ENCODE data around the gene FOXQ1.
"Not testable (repeated sequence)": the region's sequence is repeated elsewhere in the genome, so short reads cannot be mapped to it uniquely, and the experiment has no call there.

The FOXQ1 gene

DNA sequence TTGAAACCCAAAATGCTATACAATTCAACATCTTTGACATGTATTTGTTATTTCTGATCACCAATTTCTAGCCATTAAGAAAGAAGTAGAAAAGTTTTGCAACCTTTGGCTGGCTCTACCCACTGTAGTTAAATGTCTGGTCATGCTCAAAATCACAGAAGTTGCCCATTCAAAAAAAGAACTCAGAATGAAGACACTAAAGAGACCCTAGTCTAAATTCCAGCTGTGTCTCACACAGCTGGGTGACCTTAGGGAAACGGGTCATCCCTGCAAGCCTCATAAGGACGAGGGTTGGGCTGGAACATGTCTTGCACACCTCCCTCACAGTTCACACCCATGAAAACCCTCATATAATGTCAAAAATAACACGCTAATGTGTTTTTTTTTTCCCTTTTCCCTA lies 10.3 kb downstream of the FOXQ1 start:
- DNase-seq (ENCODE audit: low read depth) = no peak

DNA sequence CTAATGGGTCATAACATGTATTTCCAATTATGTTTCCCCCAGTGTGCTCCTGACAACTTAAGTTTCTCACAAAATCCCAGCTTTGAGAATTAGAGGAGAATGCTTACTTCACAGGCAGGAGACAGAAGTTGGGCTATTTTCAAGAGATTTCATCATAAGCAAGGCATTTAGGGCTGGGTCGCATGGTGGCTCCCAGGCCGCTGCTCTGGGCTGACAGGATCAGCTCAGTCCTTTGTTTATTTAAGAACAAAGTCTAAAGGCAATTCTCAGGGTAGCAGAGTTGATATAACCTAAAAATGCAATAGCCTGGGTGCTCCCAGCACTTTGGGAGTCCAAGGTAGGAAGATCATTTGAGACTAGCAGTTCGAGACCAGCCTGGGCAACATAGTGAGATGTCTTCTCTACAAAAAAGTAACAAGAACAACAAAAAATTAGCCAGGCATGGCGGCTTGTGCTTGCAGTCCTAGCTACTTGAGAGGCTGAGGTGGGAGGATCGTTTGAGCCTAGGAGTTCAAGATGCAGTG lies 10.9 kb downstream of the FOXQ1 start:
- DNase-seq (ENCODE audit: low read depth) = no peak

GRCh38 chr6:1324936-1325335 lies 13.0 kb downstream of the FOXQ1 start:
- no peak for DNase-seq (ENCODE audit: low read depth)

- no peak for DNase-seq (ENCODE audit: low read depth)
These were observed 13.8 kb downstream of the FOXQ1 start for GRCh38 chr6:1325461-1326309.

GRCh38 chr6:1326535-1327121 lies 14.7 kb downstream of the FOXQ1 start:
- DNase-seq (ENCODE audit: low read depth) = no peak

- no peak for DNase-seq (ENCODE audit: low read depth)
These were observed 15.7 kb downstream of the FOXQ1 start for GRCh38 chr6:1327630-1328029.

GRCh38 chr6:1328129-1328800 lies 16.4 kb downstream of the FOXQ1 start:
- no peak for DNase-seq (ENCODE audit: low read depth)

DNA sequence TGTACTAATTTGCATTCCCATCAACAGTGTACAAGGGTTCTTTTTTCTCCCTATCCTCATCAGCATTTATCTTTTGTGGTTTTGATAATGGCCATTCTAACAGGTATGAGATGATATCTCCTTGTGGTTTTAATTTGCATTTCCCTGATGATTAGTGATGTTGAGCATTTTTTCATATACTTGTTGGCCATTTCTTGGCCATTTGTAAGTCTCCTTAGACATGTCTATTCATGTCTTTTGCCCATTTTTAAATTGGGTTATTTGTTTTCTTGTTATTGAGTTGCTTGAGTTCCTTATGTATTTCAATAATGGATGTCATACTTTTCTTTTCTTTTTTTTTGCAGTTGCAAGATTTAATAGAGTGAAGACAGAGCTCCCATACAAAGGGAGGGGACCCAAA lies 17.8 kb downstream of the FOXQ1 start:
- no peak for DNase-seq (ENCODE audit: low read depth)

DNA sequence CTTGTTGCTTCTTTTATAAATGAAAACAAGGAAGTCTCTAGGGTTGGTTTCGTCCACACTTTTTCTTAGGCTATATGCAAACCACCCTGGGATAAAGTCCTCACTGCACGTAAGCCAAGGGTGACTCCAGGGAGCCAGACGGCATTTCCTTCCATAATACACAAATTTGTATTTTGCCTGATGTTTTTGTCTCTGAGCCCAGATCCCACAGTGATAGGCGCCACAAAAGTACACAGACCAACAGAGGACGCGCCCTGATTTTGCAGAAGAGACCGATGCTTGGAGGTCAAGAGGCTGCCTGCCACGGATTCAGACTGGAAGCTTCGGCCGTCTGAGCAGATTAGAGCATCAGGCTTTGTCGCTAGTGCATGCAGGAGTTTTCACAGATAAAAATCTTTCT lies 22.8 kb downstream of the FOXQ1 start:
- DNase-seq (ENCODE audit: low read depth) = no peak

DNA sequence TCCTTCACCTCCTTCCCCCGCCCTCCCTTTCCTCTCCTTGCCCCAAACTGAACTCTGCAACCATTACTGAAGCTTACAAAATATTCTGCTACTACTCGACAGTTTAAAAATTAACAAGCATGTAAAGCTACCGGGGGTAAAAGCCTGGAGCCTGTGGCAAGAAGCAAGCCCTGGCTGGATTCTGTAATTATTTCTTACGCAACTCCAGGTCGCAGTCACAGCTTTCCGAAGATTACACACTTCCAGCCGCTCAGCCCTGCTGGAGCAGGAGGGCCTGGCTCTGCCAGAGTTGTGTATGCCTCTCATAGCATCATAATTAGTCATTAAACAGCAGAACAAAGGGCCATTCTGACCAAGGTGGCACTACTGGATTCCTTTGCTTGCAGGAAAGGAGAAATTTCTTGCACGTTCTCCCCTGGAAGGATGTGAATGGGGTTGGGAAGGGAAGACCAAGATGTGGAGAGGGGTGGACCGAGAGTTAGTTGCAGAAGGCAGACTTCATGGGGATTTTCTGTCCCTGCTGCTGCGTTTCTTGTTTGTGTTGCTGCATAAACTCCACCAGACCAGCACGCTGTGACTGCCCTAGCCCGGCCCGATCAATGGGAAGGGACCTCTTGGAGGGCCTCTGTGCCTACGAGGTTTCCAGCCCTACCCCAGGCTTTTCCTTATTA lies 23.6 kb downstream of the FOXQ1 start:
- DNase-seq (ENCODE audit: low read depth) = no peak

- DNase-seq (ENCODE audit: low read depth) = no peak
These were observed 24.4 kb downstream of the FOXQ1 start for GRCh38 chr6:1336246-1336843.

DNA sequence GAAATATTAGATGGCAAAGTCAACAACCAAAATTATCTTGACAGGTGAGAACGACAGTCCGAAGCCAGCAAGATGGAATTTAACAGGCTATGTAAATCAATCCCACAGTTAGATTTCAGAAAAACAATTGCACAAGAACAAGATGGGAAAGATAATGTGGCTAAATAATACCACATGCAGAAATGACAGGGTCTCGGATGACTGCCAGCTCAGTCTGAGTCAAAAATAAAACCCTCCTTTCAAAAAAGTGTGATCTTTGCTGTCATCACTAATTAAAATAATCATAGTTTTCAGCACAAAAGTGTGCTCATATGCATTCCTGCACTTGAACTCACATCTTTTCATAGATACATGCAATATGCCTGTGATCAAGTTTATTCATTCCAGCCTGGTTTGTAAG lies 25.9 kb downstream of the FOXQ1 start:
- no peak for DNase-seq (ENCODE audit: low read depth)

- no peak for DNase-seq (ENCODE audit: low read depth)
These were observed 34.2 kb downstream of the FOXQ1 start for GRCh38 chr6:1346101-1346500.

DNA sequence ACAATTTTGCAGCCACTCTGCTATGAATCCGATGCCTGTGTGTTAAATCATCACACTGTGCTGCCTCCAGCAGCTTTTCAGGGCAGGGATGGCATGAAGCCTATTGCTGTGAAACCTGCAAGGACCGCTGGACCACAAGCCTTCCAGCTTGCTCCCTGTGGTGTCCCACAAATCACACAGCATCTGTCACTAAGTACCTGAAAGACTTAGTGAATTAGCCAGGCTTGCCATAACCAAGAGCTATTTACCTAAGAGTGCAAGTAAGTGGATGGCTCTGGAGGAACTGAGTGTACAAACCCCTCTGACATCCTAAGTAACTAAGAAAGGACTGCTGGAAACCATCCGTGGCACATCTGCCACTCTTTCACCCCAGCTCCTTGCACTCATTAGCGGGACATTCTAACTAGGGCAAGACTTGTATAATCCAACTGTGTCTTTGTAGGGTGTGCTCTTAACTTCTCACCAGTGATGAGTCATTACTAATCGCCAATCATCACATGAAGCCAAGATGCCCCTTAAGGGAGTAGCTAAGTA lies 34.7 kb downstream of the FOXQ1 start:
- DNase-seq (ENCODE audit: low read depth) = no peak

GRCh38 chr6:1347161-1347560 lies 35.3 kb downstream of the FOXQ1 start:
- no peak for DNase-seq (ENCODE audit: low read depth)

- DNase-seq (ENCODE audit: low read depth) = no peak
These were observed 36.8 kb downstream of the FOXQ1 start for GRCh38 chr6:1348675-1349074.

DNA sequence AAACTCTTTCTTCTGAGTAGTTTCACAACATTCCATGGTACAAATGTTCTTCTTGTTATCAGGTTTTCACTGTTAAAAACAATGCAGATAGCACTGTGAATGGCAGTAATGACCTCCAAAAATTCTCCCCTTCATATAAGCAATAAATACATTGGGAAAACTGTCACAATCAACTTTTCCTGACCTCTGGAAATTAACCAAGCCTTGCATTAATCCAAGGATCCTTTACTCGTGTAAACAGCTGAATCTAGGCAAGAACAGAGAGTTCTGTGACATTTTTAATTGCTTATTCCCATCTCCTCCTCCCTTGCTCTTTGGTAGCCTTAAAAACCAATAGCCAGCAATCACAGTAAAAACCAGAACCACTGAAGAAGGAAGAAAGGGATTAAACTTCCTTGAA lies 37.8 kb downstream of the FOXQ1 start:
- DNase-seq (ENCODE audit: low read depth) = no peak

- no peak for DNase-seq (ENCODE audit: low read depth)
These were observed 39.6 kb downstream of the FOXQ1 start for GRCh38 chr6:1351381-1352008.

GRCh38 chr6:1355068-1355467 lies 43.2 kb downstream of the FOXQ1 start:
- not testable (repeated sequence) for DNase-seq (ENCODE audit: low read depth)

DNA sequence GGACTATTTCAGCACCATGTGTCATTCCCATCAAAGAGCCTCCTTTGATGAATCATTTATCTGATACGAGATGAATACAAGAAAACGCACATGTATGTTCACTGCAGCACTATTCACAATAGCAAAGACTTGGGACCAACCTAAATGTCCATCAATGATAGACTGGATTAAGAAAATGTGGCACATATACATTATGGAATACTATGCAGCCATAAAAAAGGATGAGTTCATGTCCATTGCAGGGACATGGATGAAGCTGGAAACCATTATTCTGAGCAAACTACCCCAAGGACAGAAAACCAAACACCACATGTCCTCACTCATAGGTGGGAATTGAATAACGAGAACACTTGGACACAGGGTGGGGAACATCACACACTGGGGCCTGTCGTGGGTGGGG lies 49.8 kb downstream of the FOXQ1 start:
- DNase-seq (ENCODE audit: low read depth) = not testable (repeated sequence)

- no peak for DNase-seq (ENCODE audit: low read depth)
These were observed 50.7 kb downstream of the FOXQ1 start for GRCh38 chr6:1362643-1363042.
